GM23248 (cell line): ENCODE measurements around the gene SLC8A1.

Experiments
- EZH2 ChIP-seq: fragments of 200-600 bp; sonication (generic); IDR thresholded peaks from 2 replicates; pipeline ENCODE4 v1.6.1; 2018; ENCODE audit warnings: antibody characterized with exemption, mild to moderate bottlenecking; ENCODE audit not compliant: insufficient read depth, poor library complexity, severe bottlenecking
- EZH2phosphoT487 ChIP-seq: fragments of 200-600 bp; sonication (generic); IDR thresholded peaks from 2 replicates; pipeline ENCODE4 v1.6.1; 2018; ENCODE audit warnings: antibody characterized with exemption, moderate library complexity, mild to moderate bottlenecking, low read depth; ENCODE audit not compliant: insufficient read depth

GRCh38 chr2:40302751-40303325 is 149.1 kb downstream of the SLC8A1 start:
- TF ChIP-seq EZH2 (no peak), EZH2phosphoT487 (no peak)
